ENCODE measurements around the gene ACTN1.

Gene ACTN1

DNA sequence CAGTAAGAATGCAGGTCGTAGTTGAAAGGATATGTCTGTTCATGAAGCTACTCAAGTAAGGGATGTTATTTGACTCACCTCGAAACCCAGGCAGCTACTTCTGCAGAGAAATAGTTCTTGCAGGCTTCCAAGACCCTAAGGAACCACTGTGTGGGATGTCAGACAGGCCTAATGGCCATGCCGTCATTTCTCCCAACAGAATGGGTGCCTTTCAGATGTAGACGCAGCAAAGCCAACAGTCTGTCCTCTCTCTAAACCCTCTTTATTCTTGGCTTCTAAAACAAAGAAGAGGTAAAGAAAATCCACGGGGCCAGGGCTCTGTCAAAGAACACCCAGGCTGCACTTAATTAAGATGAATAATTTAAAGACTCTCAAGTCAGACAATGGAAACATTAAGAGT is 19.0 kb upstream of the ACTN1 start:
- Histone ChIP-seq H3K27ac (ENCODE audit: low read length) (no peak overlapping the region), H3K79me2 (ENCODE audit: low read length) (no peaks in the 10 kb centered on the region), H2AFZ (ENCODE audit: low read depth, low read length) (no peak overlapping the region), H3K4me3 (ENCODE audit: low read length) (no peak overlapping the region), H3K9me3 (ENCODE audit: insufficient read depth, low read length) (no peaks in the 10 kb centered on the region), H3K27me3 (ENCODE audit: low read depth, low read length) (peaks cover 9% of the 10 kb centered on the region; the same call in 1 of the 2 replicates), H3K4me1 (ENCODE audit: low read length) (no peaks in the 10 kb centered on the region), H3K4me2 (ENCODE audit: low read length) (no peak overlapping the region), H4K20me1 (ENCODE audit: insufficient read depth, low read length) (no peaks in the 10 kb centered on the region), H3K36me3 (replicated peaks; ENCODE audit: low read depth, low read length) (no peaks in the 10 kb centered on the region), H3K9ac (ENCODE audit: low read length) (no peak overlapping the region)
- TF ChIP-seq, protein P1, sequence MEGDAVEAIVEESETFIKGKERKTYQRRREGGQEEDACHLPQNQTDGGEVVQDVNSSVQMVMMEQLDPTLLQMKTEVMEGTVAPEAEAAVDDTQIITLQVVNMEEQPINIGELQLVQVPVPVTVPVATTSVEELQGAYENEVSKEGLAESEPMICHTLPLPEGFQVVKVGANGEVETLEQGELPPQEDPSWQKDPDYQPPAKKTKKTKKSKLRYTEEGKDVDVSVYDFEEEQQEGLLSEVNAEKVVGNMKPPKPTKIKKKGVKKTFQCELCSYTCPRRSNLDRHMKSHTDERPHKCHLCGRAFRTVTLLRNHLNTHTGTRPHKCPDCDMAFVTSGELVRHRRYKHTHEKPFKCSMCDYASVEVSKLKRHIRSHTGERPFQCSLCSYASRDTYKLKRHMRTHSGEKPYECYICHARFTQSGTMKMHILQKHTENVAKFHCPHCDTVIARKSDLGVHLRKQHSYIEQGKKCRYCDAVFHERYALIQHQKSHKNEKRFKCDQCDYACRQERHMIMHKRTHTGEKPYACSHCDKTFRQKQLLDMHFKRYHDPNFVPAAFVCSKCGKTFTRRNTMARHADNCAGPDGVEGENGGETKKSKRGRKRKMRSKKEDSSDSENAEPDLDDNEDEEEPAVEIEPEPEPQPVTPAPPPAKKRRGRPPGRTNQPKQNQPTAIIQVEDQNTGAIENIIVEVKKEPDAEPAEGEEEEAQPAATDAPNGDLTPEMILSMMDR (IDR thresholded peaks at IDR 0.05; ENCODE audit: low read depth, low read length) = no peak
- no peak for TF ChIP-seq EZH2phosphoT487 (IDR thresholded peaks at IDR 0.05; ENCODE audit: low read depth)

DNA sequence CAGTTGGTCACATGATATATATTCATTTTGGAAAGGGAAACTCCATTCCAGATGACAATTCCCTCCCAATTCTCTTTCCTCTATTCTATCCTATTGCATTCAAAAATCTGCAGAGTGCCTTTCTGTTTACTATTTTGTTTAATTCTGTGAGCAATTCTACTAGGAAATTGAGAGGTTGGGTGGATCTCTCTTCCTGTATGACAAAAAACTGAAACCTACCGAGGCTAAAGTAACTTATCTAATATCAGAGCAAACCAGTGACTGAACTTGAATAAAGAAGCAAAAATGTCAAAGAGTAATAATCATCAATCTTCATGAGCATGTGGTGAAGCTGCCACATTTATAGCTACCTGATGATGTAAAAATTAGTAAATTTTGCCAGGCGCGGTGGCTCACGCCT is 16.6 kb upstream of the ACTN1 start:
- TF ChIP-seq, protein P1 (IDR thresholded peaks at IDR 0.05; ENCODE audit: low read depth, low read length) = no peak
- no peak for TF ChIP-seq EZH2phosphoT487 (IDR thresholded peaks at IDR 0.05; ENCODE audit: low read depth)
- Histone ChIP-seq H4K20me1 (ENCODE audit: insufficient read depth, low read length) (no peaks in the 10 kb centered on the region), H3K4me1 (ENCODE audit: low read length) (no peaks in the 10 kb centered on the region), H2AFZ (ENCODE audit: low read depth, low read length) (no peak overlapping the region), H3K9ac (ENCODE audit: low read length) (no peak overlapping the region), H3K9me3 (ENCODE audit: insufficient read depth, low read length) (no peaks in the 10 kb centered on the region), H3K27me3 (ENCODE audit: low read depth, low read length) (peaks cover 14% of the 10 kb centered on the region), H3K4me2 (ENCODE audit: low read length) (no peak overlapping the region), H3K4me3 (ENCODE audit: low read length) (no peak overlapping the region), H3K79me2 (ENCODE audit: low read length) (no peaks in the 10 kb centered on the region), H3K36me3 (replicated peaks; ENCODE audit: low read depth, low read length) (no peaks in the 10 kb centered on the region), H3K27ac (ENCODE audit: low read length) (no peak overlapping the region)

DNA sequence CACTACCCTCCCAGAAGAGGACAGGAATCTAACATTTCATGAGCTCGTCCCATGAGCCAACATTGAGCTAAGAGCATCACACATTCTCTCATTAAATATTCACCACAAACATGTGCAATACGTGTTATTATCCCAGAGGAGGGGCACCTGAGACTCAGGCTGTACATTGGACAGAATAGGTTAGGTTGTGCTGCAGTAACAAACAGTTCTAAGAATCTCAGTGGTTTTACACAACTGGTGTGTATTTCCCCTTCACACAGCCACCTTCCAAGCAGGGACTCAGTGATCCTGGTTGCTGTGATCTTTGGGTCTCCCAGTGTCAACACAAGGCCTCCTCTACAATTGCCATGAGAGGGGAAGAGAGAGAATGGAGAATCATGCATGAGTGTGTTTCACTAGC is 15.0 kb upstream of the ACTN1 start:
- Histone ChIP-seq H3K4me3 (ENCODE audit: low read length) (no peak overlapping the region), H3K36me3 (replicated peaks; ENCODE audit: low read depth, low read length) (no peaks in the 10 kb centered on the region), H2AFZ (ENCODE audit: low read depth, low read length) (no peak overlapping the region), H3K4me2 (ENCODE audit: low read length) (no peak overlapping the region), H3K4me1 (ENCODE audit: low read length) (no peaks in the 10 kb centered on the region), H4K20me1 (ENCODE audit: insufficient read depth, low read length) (no peaks in the 10 kb centered on the region), H3K79me2 (ENCODE audit: low read length) (no peaks in the 10 kb centered on the region), H3K27ac (ENCODE audit: low read length) (no peak overlapping the region), H3K9me3 (ENCODE audit: insufficient read depth, low read length) (no peaks in the 10 kb centered on the region), H3K27me3 (ENCODE audit: low read depth, low read length) (peaks cover 14% of the 10 kb centered on the region), H3K9ac (ENCODE audit: low read length) (no peak overlapping the region)
- TF ChIP-seq, protein P1 (IDR thresholded peaks at IDR 0.05; ENCODE audit: low read depth, low read length) = no peak
- TF ChIP-seq EZH2phosphoT487 (IDR thresholded peaks at IDR 0.05; ENCODE audit: low read depth) = no peak

- H3K4me3 ChIP-seq (ENCODE audit: low read length) = no peak overlapping the region
- no peak overlapping the region for H3K9ac ChIP-seq (ENCODE audit: low read length)
Observed at GRCh38 chr14:68987653-68988036, 8.5 kb upstream of the ACTN1 start.

More at GRCh38 chr14:68987653-68988036, 8.5 kb upstream of the ACTN1 start:
- Histone ChIP-seq H2AFZ (ENCODE audit: low read depth, low read length) (no peak overlapping the region), H3K4me1 (ENCODE audit: low read length) (no peaks in the 10 kb centered on the region), H3K27me3 (ENCODE audit: low read depth, low read length) (peaks cover 10% of the 10 kb centered on the region), H3K79me2 (ENCODE audit: low read length) (no peaks in the 10 kb centered on the region), H3K4me2 (ENCODE audit: low read length) (no peak overlapping the region), H3K27ac (ENCODE audit: low read length) (no peak overlapping the region), H3K9me3 (ENCODE audit: insufficient read depth, low read length) (no peaks in the 10 kb centered on the region), H4K20me1 (ENCODE audit: insufficient read depth, low read length) (no peaks in the 10 kb centered on the region), H3K36me3 (replicated peaks; ENCODE audit: low read depth, low read length) (no peaks in the 10 kb centered on the region)
- no peak for TF ChIP-seq EZH2phosphoT487 (IDR thresholded peaks at IDR 0.05; ENCODE audit: low read depth)
- TF ChIP-seq, protein P1 (IDR thresholded peaks at IDR 0.05; ENCODE audit: low read depth, low read length) = no peak
